Fibroblast of peridontal ligament (primary cell): ENCODE results near the gene CIAO3.

Experiments
- DNase-seq: peaks from one replicate; pipeline ENCODE4 v3.0.0-alpha.2; 2010; ENCODE audit errors: extremely low read depth

The CIAO3 gene

GRCh38 chr16:724188-725040 lies 16.4 kb downstream of the CIAO3 start:
- DNase-seq: no peak

- no peak for DNase-seq
Measured at GRCh38 chr16:723695-724094, 17.1 kb downstream of the CIAO3 start.

- DNase-seq: no peak
Measured at GRCh38 chr16:722835-723633, 17.8 kb downstream of the CIAO3 start.

- no peak for DNase-seq
Measured at GRCh38 chr16:721765-722540, 18.8 kb downstream of the CIAO3 start.

- peak; percentile 49 for DNase-seq
Measured at GRCh38 chr16:720990-721764, 19.6 kb downstream of the CIAO3 start, which contains the start of gene ANTKMT. ANTKMT (plus strand) TSS chr16:721146; CDS start chr16:721275, 129 bp downstream.

- peak; percentile 49 for DNase-seq
Measured at GRCh38 chr16:720447-720989, 20.3 kb downstream of the CIAO3 start.

GRCh38 chr16:719815-720446 lies 20.9 kb downstream of the CIAO3 start:
- DNase-seq: no peak

- no peak for DNase-seq
Measured at GRCh38 chr16:718922-719321, 21.9 kb downstream of the CIAO3 start.

GRCh38 chr16:718389-718788 lies 22.4 kb downstream of the CIAO3 start:
- no peak for DNase-seq

GRCh38 chr16:717450-718245 lies 23.1 kb downstream of the CIAO3 start:
- DNase-seq: no peak

GRCh38 chr16:716768-717325 lies 23.9 kb downstream of the CIAO3 start:
- no peak for DNase-seq

- peak; percentile 42 for DNase-seq
Measured at GRCh38 chr16:716200-716568, 24.6 kb downstream of the CIAO3 start.

GRCh38 chr16:715477-716199 lies 25.2 kb downstream of the CIAO3 start:
- no peak for DNase-seq

GRCh38 chr16:714558-715476 lies 26.0 kb downstream of the CIAO3 start, which contains the start of gene METRN:
METRN (plus strand) TSS chr16:715118; CDS start chr16:715290, 172 bp downstream.
- DNase-seq: peak; percentile 67

GRCh38 chr16:714079-714478 lies 26.7 kb downstream of the CIAO3 start:
- DNase-seq: no peak

- DNase-seq: peak; percentile 89
Measured at GRCh38 chr16:712740-713250, 28.0 kb downstream of the CIAO3 start.
